ENCODE data around the gene CNIH2. TPM values are rescaled to one million over a fixed set of nuclear protein-coding genes. Genes with fewer than 3 reads are reported as not detected.
A peak's percentile ranks its signal among the peaks of the same experiment; 100 is the strongest.

Gene CNIH2
- total RNA-seq, 2 experiments from 2014 or later = 0.96 to 2.0 TPM

- Mint-ChIP-seq H3K4me1 (ENCODE audit: low read depth) (peaks cover 4% of the 10 kb centered on the region), H3K27me3 (no peaks in the 10 kb centered on the region), H3K4me3 (no peak overlapping the region), H3K36me3 (ENCODE audit: low read depth) (peaks cover 10% of the 10 kb centered on the region), H3K9me3 (no peaks in the 10 kb centered on the region), H3K27ac (no peak overlapping the region)
- no peak for TF ChIP-seq CTCF (IDR thresholded peaks at IDR 0.05)
- intact Hi-C loops (cut with micrococcal nuclease) = no loop called here
- DNase-seq (no peak), ATAC-seq (no peak)
- ChIA-PET CTCF (interaction anchor here (1.1 kb wide), 2 partner anchors 17 to 20 kb away, joined by 3 read pairs; no protein-coding TSS in a partner anchor), POLR2A (no interaction called here)
Observed at GRCh38 chr11:66239511-66239910, 38.5 kb upstream of the CNIH2 start.

GRCh38 chr11:66239998-66240780, 37.8 kb upstream of the CNIH2 start:
- H3K27ac Mint-ChIP-seq = no peak overlapping the region
- no peaks in the 10 kb centered on the region for H3K9me3 Mint-ChIP-seq
- TF ChIP-seq CTCF (IDR thresholded peaks at IDR 0.05) = no peak
- no peaks in the 10 kb centered on the region for H3K27me3 Mint-ChIP-seq
- CTCF ChIA-PET = interaction anchor here (1.1 kb wide), 2 partner anchors 18 to 20 kb away, joined by 3 read pairs; no protein-coding TSS in a partner anchor
- H3K36me3 Mint-ChIP-seq (ENCODE audit: low read depth) = peaks cover 10% of the 10 kb centered on the region
- DNase-seq (no peak), ATAC-seq (no peak)
- H3K4me1 Mint-ChIP-seq (ENCODE audit: low read depth) = peaks cover 4% of the 10 kb centered on the region
- no peak overlapping the region for H3K4me3 Mint-ChIP-seq
- POLR2A ChIA-PET = interaction anchor here (1.2 kb wide), 1 partner anchor 10 kb away, joined by 4 read pairs; no protein-coding TSS in a partner anchor
- intact Hi-C loops (cut with micrococcal nuclease) = no loop called here

GRCh38 chr11:66240781-66241136, 37.2 kb upstream of the CNIH2 start:
- ChIA-PET CTCF (interaction anchor here (1.1 kb wide), 1 partner anchor 19 kb away, joined by 3 read pairs; no protein-coding TSS in a partner anchor), POLR2A (interaction anchor here (1.1 to 1.2 kb wide), 2 partner anchors 9 to 15 kb away, joined by 4 to 5 read pairs; no protein-coding TSS in a partner anchor)
- Mint-ChIP-seq H3K27ac (no peak overlapping the region), H3K4me1 (ENCODE audit: low read depth) (peaks cover 4% of the 10 kb centered on the region), H3K4me3 (no peak overlapping the region), H3K36me3 (ENCODE audit: low read depth) (peaks cover 5% of the 10 kb centered on the region), H3K9me3 (no peaks in the 10 kb centered on the region), H3K27me3 (no peaks in the 10 kb centered on the region)
- ATAC-seq = no peak
- no peak for TF ChIP-seq CTCF (IDR thresholded peaks at IDR 0.05)
- intact Hi-C loops (cut with micrococcal nuclease) = no loop called here
- no peak for DNase-seq

GRCh38 chr11:66242095-66242765, 35.7 kb upstream of the CNIH2 start:
- H3K27ac Mint-ChIP-seq = peak overlapping the region; percentile 36
- POLR2A ChIA-PET = interaction anchor here (0.9 to 1.1 kb wide), 2 partner anchors 9 to 14 kb away, joined by 3 to 5 read pairs; no protein-coding TSS in a partner anchor
- TF ChIP-seq CTCF (IDR thresholded peaks at IDR 0.05) = no peak
- H3K27me3 Mint-ChIP-seq = no peaks in the 10 kb centered on the region
- DNase-seq = no peak
- CTCF ChIA-PET = no interaction called here
- intact Hi-C loops (cut with micrococcal nuclease) = no loop called here
- peaks cover 3% of the 10 kb centered on the region for H3K36me3 Mint-ChIP-seq (ENCODE audit: low read depth)
- no peak overlapping the region for H3K4me3 Mint-ChIP-seq
- H3K9me3 Mint-ChIP-seq = no peaks in the 10 kb centered on the region
- no peak for ATAC-seq
- H3K4me1 Mint-ChIP-seq (ENCODE audit: low read depth) = peaks cover 4% of the 10 kb centered on the region

Data from activated CD8-positive, alpha-beta T cell treated with anti-CD3 and anti-CD28 coated beads for 36 hours (primary cell).